Activated CD8-positive, alpha-beta T cell treated with anti-CD3 and anti-CD28 coated beads for 36 hours (primary cell): ENCODE results near the gene ARHGDIA. TPM values are rescaled to one million over a fixed set of nuclear protein-coding genes. Genes with fewer than 3 reads are reported as not detected.

Experiments used
- ATAC-seq: fragments of 200-7000 bp; cut with Tn5 transposase; one replicate; pipeline ENCODE4 v1.10.0; 2021; ENCODE audit warnings: mild to moderate bottlenecking, moderate library complexity
- CTCF ChIA-PET: fragments of 350-600 bp; sonication (Branson Sonifier 250); formaldehyde crosslinking; loops from one replicate; lab custom pipeline; 2021; ENCODE audit warnings: antibody characterized with exemption; lab: Charles Lee
- POLR2A ChIA-PET: fragments of 350-600 bp; sonication (Branson Sonifier 250); formaldehyde crosslinking; loops from one replicate; lab custom pipeline; 2021; ENCODE audit warnings: antibody characterized with exemption; lab: Charles Lee
- DNase-seq: peaks from one replicate; pipeline ENCODE4 v3.0.0-alpha.2; 2020
- H3K27ac Mint-ChIP-seq: one replicate; pipeline ENCODE4 v1.8.0; 2021; ENCODE audit warnings: mild to moderate bottlenecking, mixed read lengths
- H3K27me3 Mint-ChIP-seq: one replicate; pipeline ENCODE4 v1.8.0; 2021; ENCODE audit warnings: mixed read lengths
- H3K36me3 Mint-ChIP-seq: one replicate; pipeline ENCODE4 v1.8.0; 2021; ENCODE audit warnings: low read depth, mixed read lengths
- H3K4me1 Mint-ChIP-seq: one replicate; pipeline ENCODE4 v1.8.0; 2021; ENCODE audit warnings: low read depth, mixed read lengths
- H3K4me3 Mint-ChIP-seq: one replicate; pipeline ENCODE4 v1.8.0; 2021; ENCODE audit warnings: mild to moderate bottlenecking, moderate library complexity, mixed read lengths
- H3K9me3 Mint-ChIP-seq: one replicate; pipeline ENCODE4 v1.8.0; 2021; ENCODE audit warnings: mixed read lengths
- intact Hi-C: fragments of 100-400 bp; cut with micrococcal nuclease; formaldehyde crosslinking; loops from one replicate; pipeline ENCODE4 v1.10.0; 2022
- total RNA-seq, 2 experiments: library from RNA; stranded (reverse); gene quantifications; one replicate each; pipeline ENCODE4 v1.2.3, GENCODE V29; 2021
- TF ChIP-seq, protein P1 (sequence below): fragments of 200-600 bp; IDR thresholded peaks from one replicate; pipeline ENCODE4 v1.8.0; 2022; ENCODE audit warnings: antibody characterized with exemption, mild to moderate bottlenecking

Gene ARHGDIA
- total RNA-seq, 2 experiments from 2014 or later, result 450 to 470 TPM

DNA sequence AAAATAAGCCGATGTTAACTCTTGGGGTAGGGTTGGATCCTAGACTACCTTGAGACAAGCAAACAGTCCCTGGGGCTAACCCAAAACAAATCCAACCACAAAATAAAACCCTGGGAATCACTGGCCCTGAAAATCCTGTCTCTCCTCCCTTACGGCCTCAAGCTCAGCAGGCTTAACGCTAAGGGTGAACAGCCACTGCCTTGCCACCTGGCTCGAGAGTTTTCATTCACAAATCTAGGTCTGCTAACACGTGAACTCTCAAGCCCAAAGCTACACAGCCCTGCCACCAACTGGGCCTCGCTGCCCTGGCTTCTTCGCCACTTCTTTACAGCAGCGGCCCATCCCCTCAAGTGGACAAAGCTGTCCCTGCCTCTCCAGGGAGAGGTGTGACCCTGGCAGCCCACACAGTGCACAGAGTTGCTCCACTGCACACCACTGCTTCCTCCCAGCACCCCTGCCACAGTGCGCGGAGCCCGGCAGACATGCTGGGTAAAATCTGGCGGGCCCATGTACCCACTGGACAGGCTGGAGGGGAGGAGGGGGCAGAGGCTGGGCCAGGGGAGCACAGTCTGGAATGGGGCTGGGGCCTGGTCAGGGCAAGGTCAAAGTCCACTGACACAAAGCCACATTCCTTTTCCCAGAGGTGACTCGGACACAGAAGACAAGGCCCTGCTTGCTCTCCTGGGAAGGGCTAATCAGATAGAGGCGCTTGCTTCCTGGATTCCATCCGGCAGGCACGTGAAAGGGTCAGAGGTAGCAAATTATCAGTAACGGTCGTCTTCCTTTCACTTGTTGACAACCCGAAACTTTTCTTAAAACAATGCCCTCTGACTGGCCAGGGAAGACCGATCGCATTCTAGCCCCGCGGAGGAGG is 39.1 kb upstream of the ARHGDIA start:
- DNase-seq, result no peak
- H3K4me1 Mint-ChIP-seq, result peaks cover 11% of the 10 kb centered on the region
- ChIA-PET CTCF (interaction anchor here (0.7 kb wide), 1 partner anchor 41 kb away, joined by 3 read pairs; no protein-coding TSS in a partner anchor), POLR2A (interaction anchor here (1.1 to 2.2 kb wide), 8 partner anchors 12 to 196 kb away, joined by 3 to 7 read pairs (median 5); partner anchors contain the start of genes ARHGDIA and MAFG)
- H3K9me3 Mint-ChIP-seq, result no peaks in the 10 kb centered on the region
- ATAC-seq, result no peak
- H3K36me3 Mint-ChIP-seq, result peaks cover 13% of the 10 kb centered on the region
- TF ChIP-seq, protein P1, sequence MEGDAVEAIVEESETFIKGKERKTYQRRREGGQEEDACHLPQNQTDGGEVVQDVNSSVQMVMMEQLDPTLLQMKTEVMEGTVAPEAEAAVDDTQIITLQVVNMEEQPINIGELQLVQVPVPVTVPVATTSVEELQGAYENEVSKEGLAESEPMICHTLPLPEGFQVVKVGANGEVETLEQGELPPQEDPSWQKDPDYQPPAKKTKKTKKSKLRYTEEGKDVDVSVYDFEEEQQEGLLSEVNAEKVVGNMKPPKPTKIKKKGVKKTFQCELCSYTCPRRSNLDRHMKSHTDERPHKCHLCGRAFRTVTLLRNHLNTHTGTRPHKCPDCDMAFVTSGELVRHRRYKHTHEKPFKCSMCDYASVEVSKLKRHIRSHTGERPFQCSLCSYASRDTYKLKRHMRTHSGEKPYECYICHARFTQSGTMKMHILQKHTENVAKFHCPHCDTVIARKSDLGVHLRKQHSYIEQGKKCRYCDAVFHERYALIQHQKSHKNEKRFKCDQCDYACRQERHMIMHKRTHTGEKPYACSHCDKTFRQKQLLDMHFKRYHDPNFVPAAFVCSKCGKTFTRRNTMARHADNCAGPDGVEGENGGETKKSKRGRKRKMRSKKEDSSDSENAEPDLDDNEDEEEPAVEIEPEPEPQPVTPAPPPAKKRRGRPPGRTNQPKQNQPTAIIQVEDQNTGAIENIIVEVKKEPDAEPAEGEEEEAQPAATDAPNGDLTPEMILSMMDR, result no peak
- intact Hi-C loops, result no loop called here
- H3K4me3 Mint-ChIP-seq, result peak overlapping the region; percentile 84
- no peak overlapping the region for H3K27ac Mint-ChIP-seq
- H3K27me3 Mint-ChIP-seq, result no peaks in the 10 kb centered on the region

DNA sequence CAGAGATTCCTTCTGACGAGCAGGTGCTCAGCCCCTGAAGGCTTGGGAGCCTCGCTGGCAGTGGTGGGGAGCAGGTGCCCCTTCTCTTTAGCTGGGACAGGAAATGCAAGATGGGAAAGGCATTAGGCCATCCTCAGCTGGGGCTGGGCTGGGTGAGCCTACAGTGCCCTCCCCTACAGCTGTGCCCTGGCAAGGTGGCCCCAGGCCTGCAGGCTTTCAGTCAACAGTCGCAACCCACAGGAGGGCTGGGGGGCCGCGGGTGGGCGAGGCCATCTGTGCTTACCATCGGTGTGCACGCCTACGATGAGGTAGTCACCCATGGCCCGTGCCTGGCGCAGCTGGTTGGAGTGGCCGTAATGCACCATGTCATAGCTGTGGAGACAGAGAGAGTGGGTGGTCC is 38.1 kb upstream of the ARHGDIA start:
- H3K4me1 Mint-ChIP-seq, result peaks cover 11% of the 10 kb centered on the region
- intact Hi-C loops, result no loop called here
- H3K9me3 Mint-ChIP-seq, result no peaks in the 10 kb centered on the region
- ATAC-seq (no peak), DNase-seq (no peak)
- ChIA-PET POLR2A (interaction anchor here (0.6 to 2.2 kb wide), 8 partner anchors 8 to 195 kb away, joined by 3 to 7 read pairs (median 4); partner anchors contain the start of gene ARHGDIA), CTCF (interaction anchor here (0.7 kb wide), 1 partner anchor 40 kb away, joined by 3 read pairs; no protein-coding TSS in a partner anchor)
- H3K27me3 Mint-ChIP-seq, result no peaks in the 10 kb centered on the region
- H3K4me3 Mint-ChIP-seq, result peak overlapping the region; percentile 84
- H3K36me3 Mint-ChIP-seq, result peaks cover 11% of the 10 kb centered on the region
- TF ChIP-seq, protein P1, result no peak
- H3K27ac Mint-ChIP-seq, result no peak overlapping the region

DNA sequence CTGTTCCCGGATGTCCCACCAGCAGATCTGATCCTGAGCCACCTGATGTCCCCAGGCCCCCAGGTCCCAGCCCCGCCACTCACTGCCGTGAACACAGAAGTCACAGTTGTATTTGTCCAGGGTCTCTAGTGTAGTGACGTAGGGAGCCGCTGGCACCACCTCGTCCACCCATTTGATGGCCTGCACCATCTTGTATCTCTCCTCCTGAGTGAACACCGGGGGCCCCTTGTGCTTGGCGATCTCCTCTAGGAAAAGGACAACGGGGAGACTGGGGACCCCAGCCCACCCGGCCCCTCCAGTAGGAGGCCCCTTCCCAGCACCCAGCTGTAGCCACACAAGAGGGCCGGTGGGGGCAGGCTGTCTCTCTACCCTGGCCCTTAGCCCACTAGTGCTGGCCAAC is 37.7 kb upstream of the ARHGDIA start:
- H3K27me3 Mint-ChIP-seq, result no peaks in the 10 kb centered on the region
- peaks cover 10% of the 10 kb centered on the region for H3K36me3 Mint-ChIP-seq
- ChIA-PET POLR2A (interaction anchor here (0.6 to 2.2 kb wide), 5 partner anchors 8 to 36 kb away, joined by 3 to 7 read pairs (median 4); no protein-coding TSS in a partner anchor), CTCF (interaction anchor here (1.2 kb wide), 1 partner anchor 9 kb away, joined by 3 read pairs; the partner anchor contains the start of gene SIRT7)
- H3K4me1 Mint-ChIP-seq, result peaks cover 11% of the 10 kb centered on the region
- no peak for DNase-seq
- no peak for ATAC-seq
- intact Hi-C loops, result no loop called here
- H3K27ac Mint-ChIP-seq, result no peak overlapping the region
- H3K9me3 Mint-ChIP-seq, result no peaks in the 10 kb centered on the region
- TF ChIP-seq, protein P1, result no peak
- H3K4me3 Mint-ChIP-seq, result no peak overlapping the region

DNA sequence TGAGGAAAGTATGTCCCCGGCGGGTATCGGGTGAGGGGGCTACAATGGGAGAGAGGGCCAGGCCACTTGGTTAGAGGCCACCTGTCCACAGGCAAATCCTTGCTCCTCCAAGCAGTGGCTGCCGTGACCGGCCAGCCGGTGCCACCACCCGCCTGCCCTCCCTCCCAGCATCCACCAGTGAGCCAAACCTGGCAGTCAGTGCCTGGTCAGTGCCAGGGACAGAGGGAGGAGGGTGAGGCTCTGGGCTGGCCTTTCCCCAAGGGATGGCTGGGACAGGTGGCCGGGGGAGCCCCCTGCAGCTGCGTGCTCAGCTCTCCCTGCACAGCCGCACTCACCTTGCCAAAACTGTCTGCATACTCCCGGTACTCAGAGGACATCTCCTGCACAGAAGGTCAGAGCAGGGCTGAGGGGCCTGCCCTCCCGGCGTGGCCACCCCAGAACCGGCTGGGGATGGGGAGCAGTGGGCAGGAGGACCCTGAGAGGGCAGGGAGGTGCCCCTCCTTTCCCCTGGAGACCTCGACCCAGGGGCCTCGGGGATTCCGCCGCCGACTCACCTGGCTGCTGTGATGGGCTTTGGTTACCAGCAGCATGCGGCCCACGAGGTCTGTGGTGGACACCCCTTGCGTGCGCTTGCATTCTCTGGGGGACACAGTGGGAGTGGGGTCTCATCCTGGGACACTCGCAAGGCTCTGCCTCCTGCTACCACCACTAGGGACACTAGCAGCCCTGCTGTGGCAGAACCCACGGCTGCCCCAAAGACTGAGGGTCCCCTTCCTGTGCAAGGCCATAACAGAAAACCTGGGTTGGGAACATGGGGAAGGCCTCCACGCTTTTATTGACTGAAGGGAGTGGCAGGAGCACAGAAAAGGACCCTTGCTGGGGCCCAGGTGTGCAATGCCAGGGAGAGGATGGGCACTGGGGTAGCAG is 36.3 kb upstream of the ARHGDIA start:
- H3K36me3 Mint-ChIP-seq, result no peaks in the 10 kb centered on the region
- DNase-seq (no peak), ATAC-seq (no peak)
- no peaks in the 10 kb centered on the region for H3K27me3 Mint-ChIP-seq
- TF ChIP-seq, protein P1, result no peak
- H3K4me3 Mint-ChIP-seq, result no peak overlapping the region
- CTCF ChIA-PET, result interaction anchor here (1.2 kb wide), 1 partner anchor 10 kb away, joined by 3 read pairs; the partner anchor contains the start of gene SIRT7
- peaks cover 11% of the 10 kb centered on the region for H3K4me1 Mint-ChIP-seq
- intact Hi-C loops, result no loop called here
- no peak overlapping the region for H3K27ac Mint-ChIP-seq
- no peaks in the 10 kb centered on the region for H3K9me3 Mint-ChIP-seq
- POLR2A ChIA-PET, result no interaction called here
